Epidermal melanocyte (primary cell): ENCODE results near the gene SHC4.
"Not testable (repeated sequence)": the region's sequence is repeated elsewhere in the genome, so short reads cannot be mapped to it uniquely, and the experiment has no call there.

Experiments used
- DNase-seq: peaks from one replicate; pipeline ENCODE4 v3.0.0; 2011; ENCODE audit warnings: low spot score; ENCODE audit not compliant: insufficient read length

SHC4 gene

DNA sequence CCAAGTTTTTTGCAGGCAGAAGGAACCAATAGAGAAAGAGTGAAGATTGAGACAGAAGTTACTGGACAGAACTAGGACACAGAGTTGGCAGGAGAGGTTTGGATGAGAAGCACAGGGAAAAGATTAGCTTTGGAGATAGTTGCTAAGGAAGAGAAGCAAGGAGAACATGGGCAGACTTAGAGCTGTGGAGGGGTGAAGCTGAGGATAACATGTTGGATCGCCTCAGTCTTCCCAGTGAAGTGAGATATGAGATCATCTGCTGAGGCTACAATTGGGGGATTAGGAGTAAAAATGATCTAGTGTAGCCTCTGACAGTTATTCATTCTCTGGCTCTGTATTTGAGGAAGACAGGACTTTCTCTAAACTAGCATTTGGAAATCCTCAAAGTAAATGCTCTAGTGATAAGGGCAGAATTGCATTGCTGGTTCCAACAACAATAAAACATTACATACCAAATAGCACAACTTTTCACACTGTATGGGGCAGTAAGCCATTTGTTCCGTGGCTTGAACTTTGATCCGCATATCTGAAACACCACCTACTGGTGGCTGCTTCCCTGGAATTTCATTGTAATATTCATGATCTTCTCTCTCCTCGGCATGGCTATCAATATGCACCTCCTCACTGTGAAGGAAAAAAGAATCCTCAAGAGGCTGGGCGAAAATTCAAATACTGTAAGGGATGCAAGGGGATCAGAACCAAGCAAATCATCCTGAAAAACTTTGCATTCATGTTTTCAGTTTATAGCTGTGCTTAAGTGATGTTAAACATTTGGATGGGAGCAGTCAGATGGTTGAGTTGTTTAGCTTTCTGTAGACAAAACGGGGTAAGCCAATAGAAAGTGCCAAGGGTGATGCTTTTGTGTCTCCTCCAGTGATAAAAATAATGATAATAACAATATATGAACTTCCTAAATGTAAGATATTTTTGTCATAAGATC lies 107.9 kb downstream of the SHC4 start:
- no peak for DNase-seq

DNA sequence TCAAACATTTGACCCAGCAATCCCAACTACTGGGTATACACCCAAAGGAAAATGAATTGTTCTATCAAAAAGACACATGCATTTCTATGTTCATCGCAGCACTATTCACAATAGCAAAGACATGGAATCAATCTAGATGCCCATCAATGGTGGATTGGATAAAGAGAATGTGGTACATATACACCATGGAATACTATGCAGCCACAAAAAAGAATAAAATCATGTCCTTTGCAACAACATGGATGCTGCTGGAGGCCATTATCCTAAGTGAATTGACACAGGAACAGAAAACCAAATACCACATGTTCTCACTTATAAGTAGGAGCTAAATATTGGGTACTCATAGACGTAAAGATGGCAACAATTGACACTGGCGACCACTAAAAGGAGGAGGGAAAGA lies 109.3 kb downstream of the SHC4 start:
- not testable (repeated sequence) for DNase-seq

DNA sequence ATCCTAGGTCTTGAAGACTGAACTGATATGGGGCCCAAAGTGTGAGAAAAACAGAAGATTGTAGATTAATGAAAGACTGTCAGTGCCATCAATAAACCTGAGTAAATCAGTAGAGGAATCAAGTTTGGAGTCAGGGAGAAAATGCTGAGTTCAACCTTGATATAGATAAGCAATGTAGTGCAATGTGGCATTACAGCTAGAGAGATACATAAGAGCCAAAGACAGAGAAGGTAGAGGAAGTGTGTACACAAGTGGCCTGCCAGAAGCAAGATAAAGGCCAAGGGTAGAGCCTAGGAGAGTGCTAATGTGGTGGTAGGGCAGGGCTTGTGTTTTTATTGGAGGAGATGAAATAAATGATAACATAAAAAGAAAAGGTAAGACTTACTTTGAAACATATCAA lies 111.8 kb downstream of the SHC4 start:
- no peak for DNase-seq

DNA sequence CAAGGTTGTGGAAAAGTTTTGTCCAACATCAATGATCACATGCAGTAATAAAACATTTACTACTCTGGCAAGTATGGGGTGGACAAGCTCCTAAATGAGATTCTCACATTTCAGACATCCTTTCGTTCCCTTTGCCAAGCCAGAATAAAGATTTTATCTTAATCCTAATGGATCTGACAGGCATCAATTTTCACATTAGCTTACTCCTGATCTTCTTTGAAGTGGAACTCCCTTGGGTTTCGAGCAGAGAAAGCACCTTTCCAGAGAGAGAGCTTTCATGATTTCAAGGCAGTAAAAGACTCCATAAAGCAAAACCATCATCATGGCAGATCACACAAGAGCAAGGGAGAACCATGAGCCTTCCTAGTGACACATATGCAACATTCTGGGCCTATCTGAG lies 113.1 kb downstream of the SHC4 start:
- DNase-seq = no peak

DNA sequence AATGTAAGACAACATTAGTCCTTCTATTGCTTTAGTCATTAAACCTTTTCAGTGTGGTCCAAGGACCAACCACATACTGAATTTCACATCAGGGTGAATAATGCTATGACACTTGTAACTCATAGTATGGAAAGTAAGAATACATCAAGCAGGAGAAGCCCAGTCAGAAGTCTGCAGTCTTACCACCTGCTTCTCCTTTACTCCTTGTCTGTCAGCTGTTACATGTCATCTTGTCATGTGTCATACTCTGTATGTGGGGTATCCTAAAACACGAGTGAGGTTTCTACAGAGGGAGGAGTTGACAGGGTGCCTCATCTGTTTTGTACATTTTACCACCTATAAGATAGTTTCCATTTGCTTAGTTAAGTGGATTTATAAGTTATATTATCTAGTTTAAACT lies 118.6 kb downstream of the SHC4 start:
- no peak for DNase-seq

DNA sequence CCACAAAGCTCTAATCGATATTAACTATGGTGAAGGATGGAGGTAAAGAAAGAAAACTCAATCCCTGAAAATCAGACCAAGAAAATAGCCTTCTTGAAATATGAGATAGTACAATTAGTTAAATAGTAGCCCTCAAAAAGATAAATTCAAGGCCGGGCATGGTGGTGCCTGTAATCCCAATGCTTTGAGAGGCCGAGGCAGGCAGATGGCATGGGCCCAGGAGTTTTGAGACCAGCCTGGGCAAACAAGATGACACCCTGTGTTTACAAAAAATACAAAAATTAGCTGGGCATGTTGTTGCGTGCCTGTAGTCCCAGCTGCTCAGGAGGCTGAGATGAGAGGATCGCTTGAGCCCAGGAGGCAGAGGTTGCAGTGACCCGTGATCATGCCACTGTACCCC lies 121.2 kb downstream of the SHC4 start:
- DNase-seq = no peak

DNA sequence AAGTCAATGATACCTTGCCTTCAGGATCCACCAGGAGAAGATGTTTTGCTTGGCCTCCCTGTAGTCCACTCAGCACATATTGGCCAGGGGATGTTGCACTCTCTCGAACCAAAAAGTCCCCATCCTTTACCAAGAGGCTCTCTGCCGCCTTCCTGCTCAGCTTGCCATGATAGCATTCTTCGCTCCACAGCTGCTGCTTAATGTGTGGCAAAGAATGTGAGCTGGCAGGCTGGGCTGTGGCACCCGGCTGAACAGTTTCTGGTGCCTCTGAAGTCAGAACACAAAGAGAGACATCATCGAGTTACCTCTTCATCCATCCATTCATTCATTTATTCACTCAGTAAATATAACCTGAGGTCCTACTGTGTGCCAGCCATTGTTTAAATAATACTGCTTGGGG lies 129.0 kb downstream of the SHC4 start:
- DNase-seq = no peak

DNA sequence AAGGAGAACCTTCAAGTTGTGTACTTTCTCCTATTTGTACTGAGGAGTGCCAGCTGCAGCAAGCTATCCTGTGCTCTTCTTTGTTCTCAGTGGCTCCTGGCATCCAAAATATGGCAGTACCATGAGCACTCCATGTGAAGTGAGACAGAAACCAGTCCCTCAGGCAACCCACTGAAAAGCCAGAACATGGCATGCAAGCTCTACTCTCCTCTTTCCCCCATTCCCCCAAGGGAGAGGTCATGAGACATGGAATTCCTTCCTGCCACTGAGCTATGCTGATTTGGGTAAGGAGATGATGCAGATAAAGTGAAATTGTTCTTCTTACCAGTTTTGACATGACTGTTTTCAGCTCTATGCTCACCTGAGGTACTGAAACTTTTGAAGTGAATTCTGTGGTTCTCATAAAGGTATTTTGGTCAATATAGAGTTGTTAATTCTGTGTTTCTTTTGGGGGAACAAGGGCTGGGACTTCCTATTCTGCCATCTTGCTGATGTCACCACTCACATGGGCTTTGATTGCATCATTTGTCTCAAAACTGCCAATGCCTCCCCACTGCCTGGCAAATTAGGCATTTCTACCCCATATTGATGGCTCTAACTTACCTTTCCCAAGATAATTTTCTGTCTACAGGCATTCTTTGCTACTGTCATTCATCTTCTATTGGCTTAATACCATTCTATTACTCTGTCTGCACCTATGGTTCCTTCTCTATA lies 130.0 kb downstream of the SHC4 start:
- DNase-seq = no peak

DNA sequence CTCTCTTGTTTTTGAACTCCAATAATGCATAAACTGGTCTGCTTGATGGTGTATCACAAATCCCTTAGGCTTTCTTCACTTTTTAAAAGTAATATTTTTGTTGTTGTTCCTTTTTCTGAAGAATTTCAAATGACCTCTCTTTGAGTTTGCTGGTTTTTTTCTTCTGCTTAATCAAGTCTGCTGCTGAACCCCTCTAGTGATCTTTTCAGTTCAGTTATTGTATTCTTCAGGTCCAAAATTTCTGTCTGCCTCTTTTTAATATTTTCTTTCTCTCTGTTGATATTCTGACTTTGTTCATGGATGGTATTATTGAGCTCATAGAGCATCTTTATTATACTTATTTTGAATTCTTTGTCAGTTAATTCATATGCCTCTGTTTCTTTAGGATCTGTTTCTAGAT lies 131.1 kb downstream of the SHC4 start:
- DNase-seq = no peak

DNA sequence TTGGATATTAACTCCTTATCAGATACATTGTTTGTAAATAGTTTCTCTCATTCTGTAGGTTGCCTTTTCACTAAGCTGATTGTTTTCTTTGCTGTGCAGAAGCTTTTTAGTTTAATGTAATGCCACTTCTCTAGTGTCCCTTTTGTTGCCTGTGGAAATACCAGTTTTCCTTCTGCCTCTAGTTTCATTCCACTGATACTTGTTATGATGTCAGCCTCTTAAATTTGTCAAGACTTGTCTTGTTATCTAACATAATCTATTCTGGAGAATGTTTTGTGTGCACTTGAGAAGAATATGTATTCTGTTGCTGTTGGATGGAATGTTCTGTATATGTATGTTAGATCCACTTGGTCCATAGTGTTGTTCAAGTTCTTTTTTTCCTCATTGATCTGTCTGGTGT lies 134.8 kb downstream of the SHC4 start:
- no peak for DNase-seq

DNA sequence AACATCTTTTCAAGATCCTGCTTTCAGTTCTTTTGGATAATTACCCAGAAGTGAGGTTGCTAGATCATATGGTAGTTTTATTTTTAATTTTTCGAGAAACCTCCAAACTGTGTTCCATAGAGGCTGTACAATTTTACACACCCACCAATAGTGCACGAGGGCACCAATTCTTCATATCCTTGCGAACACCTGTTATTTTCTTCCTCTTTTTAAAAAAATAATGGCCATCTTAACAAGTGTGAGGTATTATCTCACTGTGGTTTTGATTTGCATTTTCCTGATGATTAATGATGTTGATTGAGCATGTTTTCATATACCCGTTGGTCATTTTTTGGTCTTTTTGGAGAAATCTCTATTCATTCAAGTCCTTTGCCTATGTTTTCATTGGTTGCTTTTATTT lies 135.2 kb downstream of the SHC4 start:
- no peak for DNase-seq

DNA sequence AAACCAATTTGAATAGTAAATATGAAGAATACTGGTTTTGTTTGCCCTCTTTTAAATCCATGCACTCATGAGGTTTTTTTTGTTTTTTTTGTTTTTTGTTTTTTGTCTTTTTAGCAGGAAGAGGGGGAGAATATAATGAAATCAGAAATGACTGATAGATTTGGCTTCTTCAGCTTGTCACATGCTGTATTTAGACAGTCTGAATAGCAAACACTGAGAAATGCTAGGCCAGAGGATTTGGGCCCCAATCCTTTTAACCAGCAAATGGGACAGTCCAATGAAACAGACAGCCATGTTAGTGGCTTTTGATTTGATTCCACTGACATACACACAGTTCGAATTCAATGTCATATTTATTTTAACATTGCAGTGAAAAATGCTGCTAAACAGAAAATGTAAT lies 138.6 kb downstream of the SHC4 start:
- DNase-seq = no peak

DNA sequence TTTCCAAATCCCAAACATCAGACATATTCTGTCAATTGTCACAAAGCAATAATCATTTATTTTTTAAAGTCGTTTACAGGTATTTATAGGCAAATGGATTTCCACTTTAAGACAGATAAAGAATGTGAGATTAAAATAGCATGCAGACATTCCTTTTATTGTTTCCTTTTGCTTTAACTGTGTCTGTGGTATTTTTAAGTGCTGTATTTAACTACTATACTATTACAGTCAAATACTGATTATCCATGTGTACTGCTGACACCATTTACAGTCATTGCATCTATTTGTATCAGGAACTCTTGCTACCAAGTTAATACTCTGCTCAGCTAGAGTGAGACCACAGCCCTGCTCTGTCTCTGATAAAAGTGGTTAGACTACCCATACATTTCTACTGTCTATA lies 140.0 kb downstream of the SHC4 start:
- DNase-seq = no peak

DNA sequence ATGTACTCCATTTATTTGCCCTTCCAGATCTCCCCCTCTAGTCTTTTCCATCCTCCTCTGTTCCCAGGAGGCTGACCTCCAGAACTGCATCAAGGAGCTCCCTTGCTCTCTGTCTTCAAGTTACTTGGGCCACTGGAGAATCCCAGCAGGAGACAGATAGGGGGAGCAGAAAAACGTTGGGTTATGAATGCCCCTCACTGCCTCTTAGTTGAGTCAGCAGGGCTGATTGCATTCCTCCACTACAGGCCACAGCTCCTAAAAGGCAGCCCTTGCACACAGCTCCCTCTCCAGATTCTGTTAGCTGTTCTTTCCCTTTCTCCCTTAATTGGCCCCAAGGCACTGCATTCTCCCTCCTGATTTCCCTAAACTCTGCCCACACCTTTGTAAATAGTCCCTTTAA lies 140.5 kb downstream of the SHC4 start:
- DNase-seq = no peak

DNA sequence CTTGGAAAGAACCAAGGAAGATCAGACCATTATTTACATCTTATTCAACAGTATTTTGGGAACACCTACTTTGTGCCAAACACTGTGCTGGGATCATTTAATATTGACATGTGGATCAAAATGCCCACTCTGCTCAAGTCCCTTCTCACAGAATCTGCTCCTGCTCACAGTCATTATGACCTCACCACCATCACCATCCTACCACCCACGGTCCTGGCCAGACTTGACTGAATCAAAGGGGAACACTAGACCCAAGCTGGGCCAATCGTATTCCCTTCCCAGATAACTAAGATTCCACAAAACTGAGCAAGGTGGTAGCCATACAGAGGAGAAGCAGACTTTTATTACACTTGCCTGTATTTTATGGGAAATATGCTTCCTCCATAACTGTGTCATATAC lies 149.4 kb downstream of the SHC4 start:
- no peak for DNase-seq

DNA sequence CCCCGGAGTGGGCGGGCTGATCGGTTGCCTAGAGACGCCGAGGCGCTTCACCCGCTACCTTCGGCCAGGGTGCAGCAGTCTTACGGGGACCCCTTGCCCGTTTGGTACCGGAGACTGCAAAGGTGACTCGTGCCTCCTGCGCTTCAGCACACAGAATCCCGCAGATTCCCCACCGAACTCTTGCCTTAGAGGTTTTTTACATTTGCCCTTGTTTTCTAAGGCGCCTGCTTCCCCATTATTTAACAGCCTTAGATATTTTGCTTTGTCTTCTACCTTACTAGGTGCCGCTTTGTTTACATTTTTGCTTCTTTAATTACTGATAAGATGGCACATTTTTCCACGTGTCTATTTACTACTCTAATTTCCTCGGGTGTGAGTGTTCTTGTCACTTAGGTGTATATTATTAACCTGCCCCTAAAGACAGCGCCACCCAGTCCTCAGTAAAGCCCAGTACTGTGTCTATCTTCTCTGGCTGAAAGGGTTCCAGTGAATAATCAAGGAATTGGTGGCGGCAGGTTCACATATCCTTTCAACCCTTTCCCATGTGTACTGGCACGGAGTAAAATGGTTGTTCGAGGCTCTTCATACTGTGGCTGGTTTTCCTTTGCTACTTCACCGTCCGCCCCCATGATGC lies 152.3 kb downstream of the SHC4 start:
- no peak for DNase-seq

DNA sequence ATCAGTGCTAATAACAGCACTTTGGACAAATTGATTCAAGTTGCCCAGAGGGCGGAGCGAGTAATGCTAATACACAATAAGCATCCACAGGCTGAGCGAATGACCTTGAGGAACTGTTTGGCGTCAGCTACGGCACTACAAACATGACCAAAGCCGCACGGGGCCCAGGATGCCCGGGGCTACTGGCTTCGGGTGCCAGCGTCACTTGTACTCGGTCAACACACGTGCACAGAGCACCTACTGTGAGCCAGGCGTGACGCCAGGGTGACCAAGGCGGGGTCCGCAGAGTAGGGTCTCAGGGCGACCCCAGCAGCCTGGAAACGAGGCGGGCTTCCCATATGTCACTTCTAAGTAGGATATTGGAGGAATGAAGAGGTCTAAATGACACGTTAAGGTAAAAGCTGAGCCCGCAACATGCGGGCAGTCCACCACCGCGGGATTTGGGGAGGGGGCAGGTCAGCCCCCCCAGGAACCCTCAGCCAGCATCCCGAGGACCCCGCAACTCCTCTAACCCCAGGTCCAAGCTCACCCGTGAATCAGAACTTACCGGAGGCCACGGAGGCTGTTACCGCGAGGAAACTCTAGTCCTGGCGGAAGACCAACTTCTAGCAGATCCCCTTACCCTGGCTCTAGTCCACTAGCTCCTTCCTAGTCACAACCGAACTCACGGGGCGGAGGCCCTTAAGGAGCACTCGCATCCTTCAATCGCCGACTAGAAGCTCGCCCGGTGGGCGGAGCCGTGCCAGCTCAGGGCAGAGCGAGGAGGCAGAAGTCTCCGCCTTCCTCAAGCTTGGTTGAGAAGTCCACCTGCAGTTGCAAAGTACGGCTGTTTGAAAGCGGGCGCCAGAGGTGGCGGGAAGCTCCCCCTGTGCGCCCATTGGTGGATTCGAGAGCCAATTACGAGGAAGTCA lies 153.1 kb downstream of the SHC4 start, which contains the start of gene CEP152:
Gene CEP152, minus strand, starts transcription at position 656 of the 911 bp plus-strand sequence. CDS start 5,420 bp downstream, outside the sequence.
- DNase-seq = peak; percentile 87

DNA sequence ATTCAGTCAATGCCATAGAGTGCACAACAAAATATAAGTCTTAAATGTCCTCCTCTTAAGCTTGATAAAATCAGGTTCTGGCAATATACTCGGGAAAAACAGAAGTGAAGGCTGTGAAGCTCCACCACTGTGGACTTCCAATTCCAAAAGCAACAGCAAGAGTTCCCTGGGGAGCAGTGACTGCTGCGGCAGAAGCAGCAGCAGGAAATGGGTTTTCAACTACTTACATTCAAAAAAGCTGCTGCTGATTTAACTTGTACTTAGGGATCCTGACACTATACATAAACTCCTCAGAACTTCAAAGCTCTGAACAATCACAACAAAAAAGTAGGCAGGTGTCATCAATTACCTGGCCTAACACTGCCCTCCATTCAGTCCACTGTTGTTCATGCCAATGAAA lies 157.6 kb downstream of the SHC4 start:
- DNase-seq = no peak

DNA sequence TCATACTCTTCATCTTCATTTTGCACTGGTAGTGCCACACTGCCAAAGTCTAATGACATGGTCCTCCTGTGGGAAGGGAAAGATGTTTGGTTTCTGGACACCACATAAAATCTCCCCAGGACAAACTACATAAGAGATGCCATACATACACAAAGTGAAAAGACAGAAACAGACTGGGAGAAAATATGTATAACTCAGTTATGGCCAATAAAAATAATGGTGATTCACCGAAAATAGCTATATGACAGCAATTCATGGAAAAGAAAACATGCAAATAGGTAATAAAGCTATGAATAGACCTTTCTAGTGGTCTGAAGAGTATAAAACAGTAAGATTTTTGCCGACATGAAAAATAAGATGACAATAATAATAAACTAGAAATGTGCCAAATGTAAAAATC lies 158.1 kb downstream of the SHC4 start:
- DNase-seq = no peak

DNA sequence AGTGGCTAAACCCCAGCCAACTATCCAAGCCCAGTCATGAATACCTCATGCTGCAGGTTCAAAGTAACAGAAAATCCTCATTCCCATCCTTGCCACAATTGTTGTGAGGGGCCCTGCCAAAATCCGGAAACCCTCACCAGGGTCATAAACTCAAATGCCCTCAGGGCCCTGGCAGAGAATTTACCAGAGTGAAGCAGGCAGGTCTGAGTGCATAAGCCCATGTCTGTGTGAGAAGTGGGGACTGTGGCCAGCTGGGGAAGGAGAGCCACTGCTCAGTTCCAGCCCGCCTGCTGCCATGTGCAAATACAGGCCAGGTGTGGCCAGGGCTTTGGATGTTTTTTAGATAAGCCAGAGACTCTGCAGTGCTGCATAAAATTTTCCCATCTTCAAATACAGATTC lies 159.8 kb downstream of the SHC4 start:
- no peak for DNase-seq

DNA sequence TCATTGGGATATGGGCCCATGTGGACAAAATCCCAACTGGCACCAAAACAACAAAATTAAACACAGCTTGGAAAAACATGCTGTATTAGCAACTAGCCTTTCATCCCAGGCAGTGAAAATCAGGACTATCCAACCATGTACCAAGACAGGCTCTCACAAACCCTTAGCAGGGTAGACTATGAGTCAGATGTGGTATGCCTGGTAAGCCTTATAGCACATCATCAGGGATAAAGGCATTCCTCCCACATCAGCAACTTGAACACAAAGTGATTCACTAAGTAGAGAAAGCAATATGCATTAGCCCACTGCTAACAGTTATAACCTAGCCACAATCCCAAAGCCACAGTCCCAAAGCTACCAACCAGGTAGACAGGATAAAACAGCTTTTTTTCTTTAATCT lies 160.9 kb downstream of the SHC4 start:
- DNase-seq = no peak
